GM19463 (cell line): Measurements from ENCODE around the gene MBD1.
"Not testable (repeated sequence)": the region's sequence is repeated elsewhere in the genome, so short reads cannot be mapped to it uniquely, and the experiment has no call there.

Experiments used
- ATAC-seq: cut with Tn5 transposase; IDR thresholded peaks from one replicate; pipeline ENCODE4 v1.9.1; 2021; ENCODE audit warnings: mild to moderate bottlenecking, moderate library complexity; ENCODE audit not compliant: unreplicated experiment

The MBD1 gene

DNA sequence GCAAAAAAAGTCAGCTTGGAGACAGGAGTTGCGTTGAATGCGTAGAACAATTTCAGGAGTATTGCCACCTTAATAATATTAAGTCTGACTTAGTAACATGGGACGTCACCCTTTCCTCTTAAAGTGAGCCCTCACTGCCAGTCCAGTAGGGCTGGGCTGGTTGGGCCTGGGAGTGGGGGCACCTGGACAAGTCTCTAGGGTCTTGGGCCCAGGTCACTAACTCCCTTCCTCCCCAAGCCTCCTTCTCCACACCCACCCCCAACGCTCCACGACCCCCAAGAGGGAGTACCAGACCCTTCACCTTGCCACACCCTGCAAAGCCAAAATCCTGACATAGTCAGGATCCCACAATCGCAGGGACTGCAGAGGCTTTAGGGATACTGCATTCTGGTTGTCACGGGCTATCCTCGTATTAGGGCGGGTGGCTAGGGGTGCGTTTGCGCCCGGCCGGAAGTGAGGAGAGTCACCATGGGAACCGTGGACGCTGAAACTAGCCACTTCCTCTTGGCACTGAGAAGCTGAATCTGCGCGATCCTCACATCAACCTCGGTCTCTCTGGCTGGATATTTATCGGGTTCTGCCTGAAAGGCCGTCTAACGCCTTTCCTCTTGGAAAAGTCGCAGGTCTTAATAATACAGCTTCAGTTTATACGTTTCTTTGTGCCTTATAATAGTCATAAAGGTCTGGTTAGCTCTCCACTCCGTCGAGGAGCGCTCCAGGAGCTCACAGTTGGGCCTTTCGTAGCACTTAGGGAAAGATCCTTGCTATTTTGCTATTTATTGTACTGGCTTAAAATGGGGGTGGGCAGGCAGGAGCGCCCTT is 16.5 kb upstream of the MBD1 start:
- ATAC-seq: peak; percentile 100

DNA sequence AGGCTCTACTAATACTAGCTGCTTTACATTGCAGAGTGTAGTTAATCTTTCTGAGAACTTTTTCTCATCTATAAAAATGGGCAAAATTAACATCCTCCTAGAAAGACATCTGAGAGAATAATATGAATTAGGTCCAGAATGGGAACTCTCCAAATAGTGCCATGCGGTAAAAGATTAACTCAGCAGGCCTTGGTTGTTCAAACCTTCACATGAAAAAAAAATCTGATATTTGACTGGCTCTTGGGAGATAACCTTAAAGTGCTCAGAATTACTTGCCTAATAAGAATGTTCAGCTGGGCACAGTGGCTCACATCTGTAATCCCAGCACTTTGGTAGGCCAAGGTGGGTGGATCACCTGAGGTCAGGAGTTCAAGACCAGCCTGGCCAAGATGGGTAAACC is 11.7 kb upstream of the MBD1 start:
- ATAC-seq: no peak

DNA sequence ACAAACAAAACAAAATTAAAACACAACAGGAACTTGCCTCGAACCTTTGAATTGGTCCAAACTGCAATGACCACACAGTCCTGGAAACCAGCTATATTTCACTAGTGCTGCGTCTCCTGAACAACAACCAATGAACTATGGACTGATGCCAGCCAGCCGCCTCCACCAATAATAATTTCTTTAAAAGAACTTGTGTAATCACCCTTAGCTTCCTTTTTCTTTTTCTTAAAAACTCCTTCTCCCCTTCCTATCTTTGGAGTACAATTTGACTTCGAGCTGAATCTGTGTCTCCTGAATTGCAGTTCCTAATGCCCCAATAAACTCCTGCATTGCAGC is 7.8 kb upstream of the MBD1 start:
- ATAC-seq: no peak

DNA sequence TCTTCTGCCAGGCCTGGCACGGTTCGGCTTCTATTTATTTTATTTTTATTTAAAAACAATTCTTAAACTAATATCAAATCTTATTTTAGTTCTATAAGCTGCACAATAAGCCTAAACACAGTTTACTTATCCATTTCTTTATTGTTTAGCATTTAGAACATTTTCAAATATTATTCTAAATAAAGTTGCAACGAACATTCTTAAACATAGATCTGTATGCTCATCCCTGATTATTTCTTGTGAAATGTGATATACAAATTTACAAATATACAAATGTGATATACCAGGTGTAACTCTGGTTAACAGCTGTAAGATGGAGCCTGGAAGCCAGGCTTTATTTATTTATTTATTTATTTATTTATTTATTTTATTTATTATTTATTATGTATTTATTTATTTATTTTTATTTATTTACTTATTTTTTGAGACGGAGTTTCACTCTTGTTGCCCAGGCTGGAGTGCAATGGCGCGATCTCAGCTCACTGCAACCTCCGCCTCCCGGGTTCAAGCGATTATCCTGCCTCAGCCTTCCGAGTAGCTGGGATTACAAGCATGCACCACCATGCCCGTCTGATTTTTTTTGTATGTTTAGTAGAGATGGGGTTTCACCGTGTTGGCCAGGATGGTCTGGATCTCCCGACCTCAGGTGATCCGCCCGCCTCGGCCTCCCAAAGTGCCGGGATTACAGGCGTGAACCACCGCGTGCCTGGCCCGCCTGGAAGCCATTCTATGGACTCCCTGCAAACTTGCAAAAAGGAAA is 7.2 kb upstream of the MBD1 start:
- ATAC-seq: not testable (repeated sequence)

DNA sequence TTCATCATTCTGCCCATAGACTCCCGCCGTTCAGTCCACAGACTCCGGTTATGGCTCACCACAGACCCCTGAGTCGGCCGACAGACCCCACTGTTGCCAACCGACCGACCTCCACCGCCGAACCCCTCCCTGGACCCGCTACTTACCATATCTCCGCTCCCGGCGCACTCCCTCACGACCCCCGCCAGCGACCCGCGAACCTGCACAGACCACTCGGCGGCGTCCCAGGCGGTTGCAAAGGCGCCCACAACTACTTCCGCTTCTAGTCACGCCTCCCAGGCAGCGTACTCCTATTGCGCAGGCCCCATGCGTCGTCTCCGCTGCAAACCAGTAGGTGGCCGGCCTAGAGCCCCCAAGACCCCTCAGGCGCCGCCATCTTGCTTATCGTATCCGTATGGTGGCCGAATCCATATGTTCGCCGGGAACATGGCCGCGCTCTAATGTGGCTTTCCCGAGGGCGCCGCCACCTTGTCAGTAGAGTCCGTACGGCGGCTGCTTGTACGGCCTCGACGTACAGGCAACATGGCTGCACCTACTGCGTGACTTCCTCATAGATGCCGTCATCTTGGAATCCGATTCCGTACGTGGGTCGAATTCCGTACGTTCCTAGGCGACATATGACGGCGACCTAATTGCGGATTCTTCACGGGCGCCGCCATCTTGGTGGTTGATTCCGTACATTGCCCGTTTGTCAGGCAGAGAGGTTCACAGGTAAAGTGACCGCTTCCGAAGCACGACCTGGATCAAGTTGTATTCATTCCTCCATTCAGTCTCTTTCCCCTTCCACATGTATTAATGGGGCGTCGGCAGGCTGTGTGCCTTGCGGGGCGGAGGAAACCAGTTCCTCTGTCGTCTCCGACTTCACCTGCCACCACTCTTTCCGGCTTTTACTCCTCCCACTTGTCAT is 6.4 kb upstream of the MBD1 start, which contains the start of gene CXXC1:
TSS of gene CXXC1 (minus strand) at position 252 of the 907 bp plus-strand sequence. CDS start at position 149, 103 bp downstream.
- ATAC-seq: peak; percentile 91

DNA sequence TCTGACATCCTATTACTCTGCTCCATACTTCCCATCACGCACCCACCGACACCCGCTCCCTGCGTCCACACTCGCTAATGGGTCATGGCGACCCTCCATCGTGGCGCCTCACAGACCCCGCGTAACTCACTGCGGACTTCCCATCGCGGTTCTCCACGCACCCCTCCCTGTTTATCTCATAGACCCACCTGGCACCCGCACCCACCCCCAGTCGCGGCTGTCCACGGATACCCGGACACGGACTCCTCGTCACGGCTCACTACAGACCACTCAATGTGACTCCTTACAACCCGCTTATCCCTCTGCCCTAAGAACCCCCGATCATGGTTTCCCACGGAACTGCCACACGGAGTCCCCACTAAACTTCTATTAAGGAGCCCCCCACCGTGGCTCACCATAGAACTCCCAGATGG is 5.7 kb upstream of the MBD1 start:
- ATAC-seq: no peak

DNA sequence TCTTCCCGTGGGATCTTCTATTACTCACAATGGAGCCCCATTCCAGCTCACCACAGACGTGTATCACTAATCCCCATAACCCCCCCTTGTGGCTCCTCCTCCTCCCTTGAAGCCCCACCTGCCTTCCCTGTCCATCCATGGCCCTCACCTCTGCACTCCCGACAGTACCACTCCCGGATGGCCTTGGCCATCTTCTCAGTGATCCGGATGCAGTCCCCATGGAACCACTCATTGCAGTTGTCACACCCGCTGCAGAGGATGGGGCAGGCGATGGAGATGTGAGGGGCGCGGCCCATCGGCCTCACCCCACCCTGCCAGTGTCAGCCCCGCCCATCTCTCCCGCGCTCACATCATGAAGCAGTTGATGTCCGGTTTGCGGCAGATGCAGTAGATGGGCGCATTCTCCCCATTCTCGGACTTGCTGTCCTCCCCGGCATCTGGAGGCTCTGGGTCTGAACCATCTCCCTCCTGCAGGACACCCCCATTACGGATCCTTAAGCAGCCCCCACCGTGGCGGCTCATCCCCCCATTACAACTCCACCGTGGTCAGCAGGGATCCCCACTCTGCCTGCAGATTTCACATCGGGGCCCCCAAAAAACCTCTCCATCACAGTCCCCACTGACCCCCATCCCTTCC is 5.2 kb upstream of the MBD1 start:
- no peak for ATAC-seq

DNA sequence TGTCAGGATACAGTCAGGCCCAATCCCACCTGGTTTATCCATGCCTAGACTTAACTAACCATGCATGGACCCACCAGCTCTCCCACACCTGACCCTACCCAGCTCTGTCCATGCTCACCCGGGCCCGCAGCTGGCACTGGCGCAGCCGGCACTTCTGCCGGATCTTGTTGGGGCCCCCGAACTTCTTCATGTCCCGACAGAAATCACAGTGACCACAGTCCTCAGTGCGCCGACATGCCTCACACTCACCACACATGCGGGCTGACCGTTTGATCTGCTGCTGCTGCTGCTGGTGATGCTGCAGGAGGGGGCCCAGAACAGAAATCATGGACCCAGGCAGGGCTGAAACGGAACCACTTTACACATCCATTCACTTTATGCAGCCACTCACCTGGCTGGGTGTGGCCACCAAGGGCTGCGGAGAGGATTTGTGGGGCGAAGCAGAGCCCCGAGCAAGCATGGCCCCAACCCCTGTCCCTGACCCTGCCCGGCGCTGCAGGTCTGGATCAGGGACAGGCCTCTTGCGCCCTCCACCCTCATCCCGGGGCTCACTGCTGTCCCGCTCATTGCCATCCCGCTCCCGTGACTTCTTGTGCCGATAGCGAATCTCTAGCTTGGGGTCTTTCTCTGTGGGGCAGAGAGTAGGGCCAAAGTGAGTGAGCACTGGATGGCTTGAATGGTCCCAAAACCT is 4.5 kb upstream of the MBD1 start:
- no peak for ATAC-seq

DNA sequence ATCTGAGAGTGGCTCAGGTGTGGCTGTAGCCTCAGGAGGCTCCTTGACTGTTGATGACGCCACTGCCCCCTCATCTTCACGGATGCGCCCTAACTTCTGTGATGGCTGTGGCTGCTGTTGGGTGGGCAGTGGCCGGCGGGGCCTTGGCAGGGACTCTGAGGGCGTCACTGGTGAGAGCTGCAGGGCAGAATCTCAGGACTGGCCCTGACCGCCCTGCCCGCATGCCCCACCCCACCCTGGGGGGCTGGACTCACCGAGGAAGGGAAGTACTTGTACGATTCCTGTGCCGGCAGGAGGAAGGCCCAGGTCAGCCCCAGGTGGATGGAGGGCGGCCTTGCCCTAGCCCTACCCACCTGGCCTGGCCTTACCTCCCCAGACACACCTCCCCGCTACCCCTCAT is 3.7 kb upstream of the MBD1 start:
- ATAC-seq: no peak

DNA sequence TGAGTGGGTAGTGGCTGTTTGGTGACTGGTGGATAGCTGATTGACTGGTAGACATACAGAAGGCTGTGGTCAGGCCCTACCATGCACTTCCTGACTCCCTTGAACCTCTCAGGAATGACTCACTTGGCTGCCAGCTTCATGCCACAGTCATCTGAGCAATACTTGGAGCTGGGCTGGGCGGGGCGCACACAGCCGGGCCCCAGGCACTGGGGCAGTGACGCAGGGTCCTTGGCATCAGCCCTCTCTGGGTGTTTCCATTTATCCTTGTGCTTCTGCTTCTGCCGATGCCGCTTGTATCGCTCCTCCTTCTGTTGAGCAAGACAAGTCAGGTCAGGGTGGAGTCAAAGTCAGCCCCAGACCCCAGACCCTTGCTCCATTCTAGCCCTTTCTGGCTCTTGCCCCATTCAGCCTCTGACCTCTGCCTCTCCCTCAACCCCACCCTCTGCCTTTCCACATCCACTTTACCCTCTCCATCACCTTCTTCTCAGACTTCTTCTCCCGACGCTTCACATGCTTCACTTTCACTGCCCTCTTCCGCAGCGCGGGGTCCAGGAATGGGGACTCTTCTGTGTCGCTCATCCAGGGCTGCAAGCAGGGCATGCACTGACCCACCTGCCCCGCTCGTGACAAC is 3.0 kb upstream of the MBD1 start:
- no peak for ATAC-seq

DNA sequence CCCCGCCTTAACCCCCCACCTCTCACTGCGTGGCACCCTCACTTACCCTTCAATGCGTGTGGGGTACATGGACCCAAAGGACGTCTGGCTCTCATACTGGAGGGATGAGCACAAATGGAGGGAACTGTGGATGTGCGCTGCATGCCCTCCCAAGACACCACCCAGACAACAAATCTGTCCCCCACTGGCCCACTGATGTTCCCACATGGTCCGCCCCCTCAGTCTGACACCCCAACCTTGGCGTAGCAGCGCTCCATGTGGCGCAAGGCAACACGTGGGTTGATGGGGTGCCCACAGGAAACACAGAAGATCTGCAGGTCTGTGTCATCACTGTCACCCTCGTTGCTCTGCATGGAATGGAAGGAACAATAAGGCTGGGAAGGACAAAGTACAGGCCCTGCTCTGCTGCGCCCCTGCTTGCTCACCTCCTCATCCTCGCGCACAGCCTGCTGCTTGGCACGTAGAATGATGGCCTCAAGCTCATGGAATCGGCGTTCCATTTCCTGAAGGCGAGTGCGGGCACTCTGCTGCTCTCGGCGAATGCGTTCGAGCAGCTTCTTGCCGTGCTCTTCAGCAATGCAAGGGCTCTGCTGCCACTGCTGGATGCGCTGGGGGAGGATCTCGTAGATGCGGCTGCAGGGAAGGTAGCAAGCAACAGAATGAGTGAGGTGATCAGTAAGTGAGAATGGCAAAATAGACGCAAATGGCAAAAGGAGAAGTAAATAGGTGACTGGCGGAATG is 2.3 kb upstream of the MBD1 start:
- no peak for ATAC-seq

DNA sequence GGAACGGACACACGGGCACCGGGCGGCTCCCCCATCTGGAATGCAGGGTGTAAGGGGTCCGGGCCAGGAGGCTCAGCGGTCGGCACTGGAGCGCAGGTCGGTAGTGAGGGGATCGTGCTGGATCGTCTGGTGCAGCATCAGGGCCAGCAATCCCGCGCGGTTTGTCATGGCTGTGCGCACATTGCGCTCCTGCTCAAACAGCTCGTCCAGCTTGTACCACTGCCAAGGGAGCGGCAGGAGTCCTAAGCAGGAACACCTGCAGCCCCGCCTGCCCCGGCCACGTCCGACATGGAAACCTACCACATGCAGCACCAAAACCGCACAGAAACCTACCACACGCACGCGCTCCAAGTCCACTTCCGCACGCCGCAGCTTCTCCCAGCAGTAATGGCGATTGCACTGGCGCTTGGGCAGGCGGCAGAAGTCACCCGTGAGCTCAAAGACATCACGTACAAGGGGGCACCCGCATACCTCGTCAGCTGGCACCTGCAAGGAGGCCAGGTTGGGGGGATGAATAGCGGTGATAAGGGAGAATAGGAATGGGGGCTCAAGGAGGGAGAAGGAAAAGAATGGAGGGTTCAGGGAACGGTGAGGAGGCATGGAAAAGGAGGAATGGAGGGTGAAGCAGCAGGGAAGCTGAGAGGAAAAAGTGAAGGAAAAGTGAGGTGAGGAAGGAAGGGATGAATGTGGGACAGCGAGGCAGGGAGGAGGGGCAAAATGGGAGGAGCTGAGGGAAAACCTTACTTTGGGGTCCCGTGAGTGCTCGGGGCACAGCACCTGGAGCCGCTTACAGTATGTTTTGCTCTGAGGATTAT is 1.4 kb upstream of the MBD1 start:
- no peak for ATAC-seq

DNA sequence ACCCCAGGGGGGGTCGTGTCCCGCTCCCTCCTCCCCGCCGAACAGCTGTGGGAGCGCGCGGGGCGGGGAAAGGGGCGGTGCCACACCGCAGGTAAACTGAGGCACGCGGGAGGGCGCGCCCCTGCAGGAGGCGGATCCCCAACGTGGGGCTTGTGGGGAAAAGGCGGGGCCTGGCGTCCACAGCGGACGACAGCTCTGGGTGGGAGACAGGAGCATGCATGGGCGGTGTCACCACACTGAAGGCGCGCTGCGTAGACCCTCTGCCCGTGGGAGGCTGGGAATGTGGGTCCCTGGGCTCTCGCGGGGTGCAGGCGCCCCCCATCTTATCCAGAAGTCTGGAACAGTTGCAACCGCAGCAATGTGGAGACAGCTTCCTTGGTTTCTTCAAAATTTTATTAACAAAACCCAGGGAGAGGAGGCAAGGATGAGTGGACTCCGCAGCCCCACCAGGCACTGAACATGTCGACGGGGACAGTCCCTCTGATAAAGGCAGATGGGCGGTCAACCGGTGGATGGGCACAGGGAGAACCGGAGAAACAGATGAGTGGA is 723 bp upstream of the MBD1 start:
- no peak for ATAC-seq

DNA sequence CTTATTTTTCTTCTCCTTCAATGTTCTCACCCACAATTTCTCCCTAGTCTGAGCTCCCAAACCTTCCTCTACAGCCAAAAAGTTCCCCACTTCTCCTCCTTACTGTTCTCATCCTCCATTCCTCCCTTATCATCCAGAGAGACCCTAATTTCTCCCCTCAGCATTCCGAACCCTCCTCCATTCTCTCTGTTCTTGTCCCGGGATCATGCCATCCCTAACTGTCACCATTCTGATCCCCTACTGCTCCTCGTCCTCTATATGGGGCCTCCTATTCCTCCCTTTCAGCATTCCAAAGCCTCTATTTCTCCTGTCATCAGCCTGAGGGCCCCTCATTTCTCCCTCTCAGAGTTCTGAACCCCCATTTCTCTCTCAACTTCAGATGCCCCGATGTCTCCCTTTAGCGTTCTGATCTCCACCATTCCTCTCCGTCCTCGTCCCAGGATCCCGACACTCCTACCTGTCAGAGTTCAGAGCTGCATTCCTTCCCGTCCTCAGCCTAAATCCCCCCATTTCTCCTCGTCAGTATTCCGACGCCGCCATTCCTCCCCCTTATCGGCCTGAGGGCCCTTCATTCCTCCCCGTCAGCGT is 522 bp downstream of the MBD1 start:
- ATAC-seq: no peak

DNA sequence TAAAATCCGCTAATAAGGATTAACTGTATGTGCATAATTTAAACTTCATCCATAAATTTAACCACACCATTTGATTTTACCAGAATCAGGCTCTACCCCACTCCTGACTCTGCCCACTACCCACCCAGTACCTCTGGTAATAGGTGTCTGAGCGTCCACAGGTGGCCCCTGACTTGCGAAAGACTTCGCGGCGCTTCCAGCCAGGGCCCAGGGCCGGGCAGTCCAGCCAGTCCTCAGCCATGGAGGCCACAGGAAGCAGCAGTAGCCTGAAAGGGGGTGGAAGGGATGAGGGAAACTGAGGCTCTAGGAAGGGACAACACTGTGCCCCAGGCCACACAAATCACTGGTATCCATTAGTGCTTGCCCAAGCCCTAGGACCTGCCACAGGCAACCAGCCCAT is 1.6 kb downstream of the MBD1 start:
- no peak for ATAC-seq

DNA sequence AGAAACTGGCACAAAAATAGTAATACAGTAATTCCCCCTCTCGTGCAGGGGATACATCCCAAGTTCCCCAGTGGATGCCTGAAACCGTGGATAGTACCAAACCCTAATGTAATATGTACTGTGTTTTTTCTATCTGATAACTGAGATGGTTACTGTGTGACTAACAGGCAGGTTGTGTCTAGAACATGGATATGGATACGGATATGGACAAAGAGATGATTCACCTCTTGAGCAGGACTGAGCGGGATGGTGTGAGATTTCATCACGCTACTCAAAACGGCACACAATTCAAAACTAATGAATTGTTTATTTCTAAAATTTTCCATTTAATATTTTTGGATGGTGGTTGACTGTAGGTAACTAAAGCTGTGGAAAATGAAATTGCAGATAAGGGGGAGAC is 3.4 kb downstream of the MBD1 start:
- no peak for ATAC-seq

DNA sequence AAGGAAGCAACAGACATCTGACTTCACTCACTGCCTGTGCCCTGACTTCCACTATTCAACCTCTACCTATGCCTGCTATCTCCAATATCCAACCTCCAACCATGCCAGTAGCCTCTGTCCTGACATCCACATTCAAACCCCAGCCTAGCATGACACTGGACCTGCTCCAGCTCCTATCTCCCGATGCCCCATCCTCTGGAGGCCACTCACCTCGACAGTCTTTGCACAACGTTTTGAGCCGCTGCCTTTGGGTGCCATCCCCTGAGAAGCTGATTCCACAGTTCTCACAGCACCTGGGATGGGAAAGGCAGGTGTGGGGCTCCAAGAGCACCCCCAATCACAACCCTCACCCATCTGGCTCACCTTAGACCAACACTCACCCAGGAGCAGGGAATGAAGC is 4.9 kb downstream of the MBD1 start:
- ATAC-seq: no peak
